Neural cell (in vitro differentiated cells): ENCODE measurements around the gene WIPF3. TPM values are rescaled to one million over a fixed set of nuclear protein-coding genes. Genes with fewer than 3 reads are reported as not detected.

Experiments used
- H2AFZ ChIP-seq: fragments of 200-600, 300-800 bp; sonication (generic), shearing (Covaris generic); 2 replicates; pipeline ENCODE4 v1.6.0; 2014; ENCODE audit warnings: low read depth, mild to moderate bottlenecking, antibody characterized with exemption, low read length, moderate library complexity
- H3F3A ChIP-seq: fragments of 200-600 bp; shearing (Covaris generic); 2 replicates; pipeline ENCODE4 v1.6.1; 2016; ENCODE audit warnings: mild to moderate bottlenecking, moderate library complexity, mixed read lengths, antibody characterized with exemption, low read length; ENCODE audit not compliant: insufficient read depth, poor library complexity, severe bottlenecking
- H3K27ac ChIP-seq: fragments of 200-600, 300-800 bp; sonication (generic), shearing (Covaris generic); 2 replicates; pipeline ENCODE4 v1.5.1; 2014; ENCODE audit warnings: mild to moderate bottlenecking, low read length, moderate library complexity
- H3K27me3 ChIP-seq: fragments of 300-800, 200-600 bp; sonication (generic), shearing (Covaris generic); 2 replicates; pipeline ENCODE4 v1.6.0; 2014; ENCODE audit warnings: mild to moderate bottlenecking, low read depth, low read length, moderate library complexity; ENCODE audit not compliant: insufficient read depth
- H3K36me3 ChIP-seq: fragments of 300-800, 200-600 bp; sonication (generic), shearing (Covaris generic); 2 replicates; pipeline ENCODE4 v1.5.1; 2014; ENCODE audit warnings: mild to moderate bottlenecking, antibody characterized with exemption, low read length, moderate library complexity; ENCODE audit not compliant: insufficient read depth
- H3K4me2 ChIP-seq: fragments of 300-800, 200-600 bp; sonication (generic), shearing (Covaris generic); 2 replicates; pipeline ENCODE4 v1.6.0; 2014; ENCODE audit warnings: mild to moderate bottlenecking, low read length
- H3K4me3 ChIP-seq: fragments of 300-800, 200-600 bp; sonication (generic), shearing (Covaris generic); 2 replicates; pipeline ENCODE4 v1.5.1; 2014; ENCODE audit warnings: mild to moderate bottlenecking, low read length, moderate library complexity
- H3K79me2 ChIP-seq: fragments of 200-600 bp; shearing (Covaris generic); replicated peaks from 2 replicates; pipeline ENCODE4 v1.6.0; 2014; ENCODE audit warnings: mild to moderate bottlenecking, low read length, moderate library complexity; ENCODE audit not compliant: insufficient read depth
- H3K9ac ChIP-seq: fragments of 300-800, 200-600 bp; sonication (generic), shearing (Covaris generic); 2 replicates; pipeline ENCODE4 v1.6.1; 2016; ENCODE audit warnings: mild to moderate bottlenecking, low read length, mixed read lengths
- H3K9me2 ChIP-seq: fragments of 200-600 bp; shearing (Covaris generic); 2 replicates; pipeline ENCODE4 v1.6.1; 2016; ENCODE audit warnings: mild to moderate bottlenecking, low read length, mixed read lengths; ENCODE audit not compliant: insufficient read depth
- H3K9me3 ChIP-seq: fragments of 200-600, 300-800 bp; sonication (generic), shearing (Covaris generic); 2 replicates; pipeline ENCODE4 v1.6.1; 2016; ENCODE audit warnings: mild to moderate bottlenecking, mixed run types, low read length, moderate library complexity, mixed read lengths
- H4K20me1 ChIP-seq: fragments of 200-600 bp; shearing (Covaris generic); 2 replicates; pipeline ENCODE4 v1.6.1; 2016; ENCODE audit warnings: mild to moderate bottlenecking, mixed run types; ENCODE audit not compliant: insufficient read depth
- CTCF ChIP-seq: fragments of 450-650 bp; IDR thresholded peaks from 2 replicates; pipeline ENCODE4 v1.5.1; 2014; ENCODE audit warnings: antibody characterized with exemption, mild to moderate bottlenecking, moderate library complexity; ENCODE audit not compliant: poor library complexity, severe bottlenecking
- EP300 ChIP-seq: fragments of 450-650 bp; conservative IDR thresholded peaks from 2 replicates; pipeline ENCODE4 v1.6.1; 2014; ENCODE audit warnings: antibody characterized with exemption, mild to moderate bottlenecking, moderate library complexity; ENCODE audit not compliant: poor library complexity, severe bottlenecking
- EZH2 ChIP-seq: fragments of 200-600, 300-800 bp; shearing (Covaris generic), sonication (generic); IDR thresholded peaks from 2 replicates; pipeline ENCODE4 v1.6.1; 2014; ENCODE audit warnings: antibody characterized with exemption, low read length, borderline replicate concordance, mild to moderate bottlenecking; ENCODE audit not compliant: insufficient read depth, poor library complexity, severe bottlenecking
- MXI1 ChIP-seq: fragments of 450-650 bp; conservative IDR thresholded peaks from 2 replicates; pipeline ENCODE4 v1.6.1; 2014; ENCODE audit warnings: antibody characterized with exemption, mild to moderate bottlenecking; ENCODE audit not compliant: poor library complexity, severe bottlenecking
- POLR2AphosphoS5 ChIP-seq: IDR thresholded peaks from 2 replicates; pipeline ENCODE4 v1.6.1; 2012
- RAD21 ChIP-seq: fragments of 450-650 bp; conservative IDR thresholded peaks from 2 replicates; pipeline ENCODE4 v1.6.1; 2014; ENCODE audit warnings: antibody characterized with exemption, mild to moderate bottlenecking, moderate library complexity
- REST ChIP-seq: IDR thresholded peaks from 2 replicates; pipeline ENCODE4 v1.6.1; 2012; ENCODE audit warnings: borderline replicate concordance
- SMC3 ChIP-seq: fragments of 450-650 bp; conservative IDR thresholded peaks from 2 replicates; pipeline ENCODE4 v1.6.1; 2014; ENCODE audit warnings: antibody characterized with exemption, mild to moderate bottlenecking, moderate library complexity; ENCODE audit not compliant: poor library complexity
- TAF1 ChIP-seq: IDR thresholded peaks from 2 replicates; pipeline ENCODE4 v1.6.1; 2012; ENCODE audit warnings: low read depth
- polyA plus RNA-seq: library from polyadenylated mRNA; depleted of rRNA; stranded (reverse); fragments of >200 nt; gene quantifications from 2 replicates; pipeline ENCODE4 v1.2.3, GENCODE V29; 2014

Gene WIPF3
- polyA plus RNA-seq, 1 donor from 2014 or later, result 3.8 TPM

- H2AFZ ChIP-seq, result no peak overlapping the region
- H3K4me3 ChIP-seq, result no peak overlapping the region
- H3K9me3 ChIP-seq, result no peaks in the 10 kb centered on the region
- H3F3A ChIP-seq, result no peaks in the 10 kb centered on the region
- no peak overlapping the region for H3K4me2 ChIP-seq
- no peaks in the 10 kb centered on the region for H3K27me3 ChIP-seq
- H3K9ac ChIP-seq, result no peak overlapping the region
- H3K9me2 ChIP-seq, result no peaks in the 10 kb centered on the region
- H4K20me1 ChIP-seq, result no peaks in the 10 kb centered on the region
- no peak for TF ChIP-seq MXI1
- no peak for TF ChIP-seq RAD21
- TF ChIP-seq CTCF, result no peak
- no peak for TF ChIP-seq SMC3
- TF ChIP-seq EP300, result no peak
- TF ChIP-seq REST, result no peak
- no peak for TF ChIP-seq POLR2AphosphoS5
- TF ChIP-seq TAF1, result no peak
- TF ChIP-seq EZH2, result no peak
- H3K27ac ChIP-seq, result no peak overlapping the region
- H3K36me3 ChIP-seq, result no peaks in the 10 kb centered on the region
- no peaks in the 10 kb centered on the region for H3K79me2 ChIP-seq
These were observed 76.2 kb downstream of the WIPF3 start for GRCh38 chr7:29882481-29882880.

GRCh38 chr7:29883462-29884398 lies 77.4 kb downstream of the WIPF3 start:
- TF ChIP-seq POLR2AphosphoS5 (no peak), REST (no peak), EZH2 (no peak), TAF1 (no peak), SMC3 (no peak), MXI1 (no peak), RAD21 (no peak), CTCF (no peak), EP300 (no peak)
- H3K27me3 ChIP-seq, result no peaks in the 10 kb centered on the region
- H3K36me3 ChIP-seq, result no peaks in the 10 kb centered on the region
- H3K4me3 ChIP-seq, result no peak overlapping the region
- H3K79me2 ChIP-seq, result no peaks in the 10 kb centered on the region
- no peaks in the 10 kb centered on the region for H3K9me3 ChIP-seq
- H3K9ac ChIP-seq, result no peak overlapping the region
- H3K27ac ChIP-seq, result no peak overlapping the region
- no peaks in the 10 kb centered on the region for H3F3A ChIP-seq
- no peaks in the 10 kb centered on the region for H3K9me2 ChIP-seq
- H2AFZ ChIP-seq, result no peak overlapping the region
- H3K4me2 ChIP-seq, result no peak overlapping the region
- H4K20me1 ChIP-seq, result no peaks in the 10 kb centered on the region
